PFSK-1 (cell line): ENCODE data around the gene CAMKMT.

Experiments
- FOXP2 ChIP-seq: optimal IDR thresholded peaks from 2 replicates; pipeline ENCODE3; 2011; ENCODE audit warnings: borderline replicate concordance, control low read depth, inconsistent platforms; ENCODE audit not compliant: insufficient read depth; ENCODE audit errors: extremely low read length, extremely low read depth
- POLR2AphosphoS5 ChIP-seq: IDR thresholded peaks from 2 replicates; pipeline ENCODE4 v1.6.1; 2012; ENCODE audit warnings: low read depth, mild to moderate bottlenecking, control low read depth, low read length, moderate library complexity
- REST ChIP-seq, 2 experiments: IDR thresholded peaks; 2 replicates each; pipeline versions ENCODE4 v1.6.1 to v1.8.0; 2011 to 2012; ENCODE audit warnings: low read depth in 2 of 2, low read length in 2 of 2, control low read depth in 1 of 2, inconsistent platforms in 1 of 2, mild to moderate bottlenecking in 1 of 2, moderate library complexity in 1 of 2; ENCODE audit not compliant: insufficient read depth in 1 of 2
- SIN3A ChIP-seq: IDR thresholded peaks from 2 replicates; pipeline ENCODE4 v1.6.1; 2012; ENCODE audit warnings: mild to moderate bottlenecking, low read length, moderate library complexity, borderline replicate concordance; ENCODE audit not compliant: insufficient read depth
- TAF1 ChIP-seq: IDR thresholded peaks from 2 replicates; pipeline ENCODE4 v1.6.1; 2012; ENCODE audit warnings: low read length, control low read depth, borderline replicate concordance; ENCODE audit not compliant: insufficient read depth

Gene CAMKMT

GRCh38 chr2:44786045-44786816 lies 424.5 kb downstream of the CAMKMT start:
- TF ChIP-seq SIN3A (no peak), POLR2AphosphoS5 (no peak)

- TF ChIP-seq TAF1 (no peak), SIN3A (no peak), REST (IDR thresholded peaks at IDR 0.05; ENCODE audit: insufficient read depth in 1 of 2, low read depth in 2 of 2, low read length in 2 of 2) (no peak), POLR2AphosphoS5 (no peak), FOXP2 (no peak)
Observed at GRCh38 chr2:44786817-44787214, 425.1 kb downstream of the CAMKMT start.

DNA sequence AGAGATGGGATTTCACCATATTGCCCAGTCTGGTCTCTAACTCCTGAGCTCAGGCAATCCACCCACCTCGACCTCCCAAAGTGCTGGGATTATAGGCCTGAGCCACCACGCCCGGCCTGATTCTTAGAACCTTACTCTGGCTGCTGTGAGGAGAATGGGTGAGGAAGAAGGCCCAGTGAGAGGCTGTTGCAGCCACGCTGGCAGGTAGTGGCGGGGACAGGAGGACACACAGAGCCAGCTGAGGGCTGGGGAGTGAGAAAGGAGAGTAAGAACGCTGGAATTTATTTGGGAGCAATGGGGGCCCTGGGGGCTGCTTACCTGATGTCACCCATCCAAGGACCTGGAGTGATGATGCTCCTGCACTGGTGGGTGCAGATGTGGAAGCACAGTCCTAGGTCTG lies 425.9 kb downstream of the CAMKMT start:
- TF ChIP-seq SIN3A = no peak
- TF ChIP-seq REST (IDR thresholded peaks at IDR 0.05; ENCODE audit: insufficient read depth in 1 of 2, low read depth in 2 of 2, low read length in 2 of 2) = no peak
- TF ChIP-seq FOXP2 = no peak
- TF ChIP-seq POLR2AphosphoS5 = no peak
- no peak for TF ChIP-seq TAF1

DNA sequence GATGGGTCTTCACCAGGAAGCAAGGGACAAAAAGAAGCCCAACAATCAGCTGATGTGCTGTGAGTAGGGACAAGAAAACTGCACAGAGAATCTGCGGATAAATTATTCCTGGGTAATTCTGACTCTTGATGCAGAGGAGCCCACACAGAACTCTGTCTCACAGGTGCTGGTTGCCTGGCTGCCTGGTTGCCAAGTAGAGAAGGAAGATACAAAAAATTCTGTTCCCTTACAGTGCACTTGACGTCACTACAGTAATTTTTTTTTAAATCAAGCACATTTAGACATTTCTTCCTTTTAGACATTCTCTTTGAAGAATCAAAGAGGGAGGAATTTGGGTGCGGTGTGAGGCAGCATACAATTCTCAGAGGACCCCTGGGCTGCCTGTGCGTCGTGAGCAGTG lies 427.7 kb downstream of the CAMKMT start:
- TF ChIP-seq REST (IDR thresholded peaks at IDR 0.05; ENCODE audit: insufficient read depth in 1 of 2, low read depth in 2 of 2, low read length in 2 of 2) (no peak), TAF1 (no peak), POLR2AphosphoS5 (no peak), SIN3A (no peak), FOXP2 (no peak)

- TF ChIP-seq REST (IDR thresholded peaks at IDR 0.05; ENCODE audit: insufficient read depth in 1 of 2, low read depth in 2 of 2, low read length in 2 of 2) (no peak), SIN3A (no peak), FOXP2 (no peak), TAF1 (no peak), POLR2AphosphoS5 (no peak)
Observed at GRCh38 chr2:44789971-44790721, 428.4 kb downstream of the CAMKMT start.
